ENCODE data around the gene HOXD3.

DNA sequence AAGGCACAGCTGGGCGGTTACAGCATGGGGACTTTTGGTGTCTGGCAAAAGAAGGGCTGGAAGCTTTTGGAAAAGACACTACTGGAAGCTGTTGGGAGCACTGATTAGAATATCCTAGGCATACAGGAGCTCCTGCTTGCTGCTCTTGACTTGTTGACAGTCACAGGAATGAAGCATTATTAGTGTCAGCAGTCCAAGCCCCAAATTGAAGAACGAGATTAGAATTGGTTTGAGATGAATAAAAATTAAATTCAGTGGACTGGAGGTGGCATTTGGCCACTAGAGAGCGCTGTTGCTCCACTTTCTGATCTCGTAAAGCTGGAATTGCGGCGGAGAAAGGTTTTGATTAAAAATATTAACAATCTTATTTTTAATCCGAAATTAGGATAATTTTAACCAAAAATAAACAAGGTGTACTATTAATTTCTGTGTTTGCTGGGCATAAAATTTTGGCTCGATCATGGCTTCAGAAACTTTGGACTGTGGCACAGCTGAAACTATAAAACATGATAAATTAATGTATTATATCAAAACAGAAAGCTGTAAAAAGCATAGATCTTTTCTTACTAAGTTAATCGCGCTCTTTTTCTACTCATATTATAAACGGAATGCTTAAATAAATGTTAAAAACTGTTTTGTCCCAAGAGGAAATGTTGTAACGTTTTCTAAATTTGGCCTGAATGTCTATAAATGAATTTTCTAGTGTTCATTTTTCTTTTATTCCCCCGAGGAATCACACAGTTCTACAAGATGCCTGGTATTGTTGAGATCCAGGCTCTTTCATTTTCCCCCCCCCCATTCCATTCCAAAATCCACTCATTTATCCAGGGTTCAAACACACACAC lies 30.0 kb upstream of the HOXD3 start:
- TF ChIP-seq, protein P1, sequence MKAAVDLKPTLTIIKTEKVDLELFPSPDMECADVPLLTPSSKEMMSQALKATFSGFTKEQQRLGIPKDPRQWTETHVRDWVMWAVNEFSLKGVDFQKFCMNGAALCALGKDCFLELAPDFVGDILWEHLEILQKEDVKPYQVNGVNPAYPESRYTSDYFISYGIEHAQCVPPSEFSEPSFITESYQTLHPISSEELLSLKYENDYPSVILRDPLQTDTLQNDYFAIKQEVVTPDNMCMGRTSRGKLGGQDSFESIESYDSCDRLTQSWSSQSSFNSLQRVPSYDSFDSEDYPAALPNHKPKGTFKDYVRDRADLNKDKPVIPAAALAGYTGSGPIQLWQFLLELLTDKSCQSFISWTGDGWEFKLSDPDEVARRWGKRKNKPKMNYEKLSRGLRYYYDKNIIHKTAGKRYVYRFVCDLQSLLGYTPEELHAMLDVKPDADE (IDR thresholded peaks at IDR 0.05) = no peak
- peak; percentile 51 for TF ChIP-seq EZH2phosphoT487 (IDR thresholded peaks at IDR 0.05; ENCODE audit: unreplicated experiment)
